Measurements from ENCODE around the gene ATOSA.

The ATOSA gene

DNA sequence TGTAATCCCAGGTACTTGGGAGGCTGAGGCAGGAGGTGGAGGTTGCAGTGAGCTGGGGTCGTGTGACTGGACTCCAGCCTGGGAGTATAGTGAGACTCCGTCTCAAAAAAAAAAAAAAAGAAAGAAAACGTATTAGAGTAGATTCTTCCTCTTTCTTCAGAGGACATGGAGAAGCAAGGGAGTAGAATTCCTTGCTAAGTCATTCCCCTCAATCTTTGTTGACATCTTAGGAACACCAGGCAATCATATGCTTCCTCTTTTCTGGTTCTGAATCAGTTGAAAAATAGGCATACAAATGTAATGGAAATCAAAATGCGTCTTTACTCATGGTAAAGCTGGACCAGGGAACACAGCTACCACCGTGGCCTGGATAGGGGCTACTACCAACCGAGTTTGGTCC is 38.3 kb upstream of the ATOSA start:
- H3K4me3 ChIP-seq (ENCODE audit: low read depth, low read length), result no peak overlapping the region
- in situ Hi-C loops (cut with HindIII; ENCODE audit: low sequenced_read_pairs), result no loop called here
- DNase-seq (ENCODE audit: low read depth, low spot score), result no peak
- TF ChIP-seq CTCF (IDR thresholded peaks at IDR 0.05; ENCODE audit: low read depth, low read length), result no peak

GRCh38 chr15:52716536-52716935 is 37.3 kb upstream of the ATOSA start:
- no peak for TF ChIP-seq CTCF (IDR thresholded peaks at IDR 0.05; ENCODE audit: low read depth, low read length)
- H3K4me3 ChIP-seq (ENCODE audit: low read depth, low read length), result no peak overlapping the region
- DNase-seq (ENCODE audit: low read depth, low spot score), result no peak
- in situ Hi-C loops (cut with HindIII; ENCODE audit: low sequenced_read_pairs), result no loop called here

DNA sequence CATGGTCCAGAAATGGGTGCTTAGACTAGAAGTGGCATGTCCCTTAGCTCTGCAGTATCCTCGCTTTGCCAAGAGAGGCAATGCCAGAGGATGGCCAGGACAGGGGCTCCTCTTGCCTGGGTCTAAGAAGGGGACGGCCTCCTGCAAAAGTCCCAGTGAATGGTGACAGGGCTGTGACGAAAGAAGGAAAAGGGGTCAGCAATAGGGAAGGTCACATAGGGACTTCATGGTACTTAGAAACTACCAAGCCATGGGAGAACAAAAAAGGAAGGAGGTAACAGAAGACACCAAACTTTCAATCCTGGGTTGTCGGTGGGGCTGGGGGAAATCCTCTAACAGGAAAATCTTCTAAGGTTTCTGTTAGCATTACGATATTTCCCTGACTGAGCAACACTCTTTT is 36.2 kb upstream of the ATOSA start:
- in situ Hi-C loops (cut with HindIII; ENCODE audit: low sequenced_read_pairs), result no loop called here
- no peak for TF ChIP-seq CTCF (IDR thresholded peaks at IDR 0.05; ENCODE audit: low read depth, low read length)
- no peak overlapping the region for H3K4me3 ChIP-seq (ENCODE audit: low read depth, low read length)
- DNase-seq (ENCODE audit: low read depth, low spot score), result no peak

DNA sequence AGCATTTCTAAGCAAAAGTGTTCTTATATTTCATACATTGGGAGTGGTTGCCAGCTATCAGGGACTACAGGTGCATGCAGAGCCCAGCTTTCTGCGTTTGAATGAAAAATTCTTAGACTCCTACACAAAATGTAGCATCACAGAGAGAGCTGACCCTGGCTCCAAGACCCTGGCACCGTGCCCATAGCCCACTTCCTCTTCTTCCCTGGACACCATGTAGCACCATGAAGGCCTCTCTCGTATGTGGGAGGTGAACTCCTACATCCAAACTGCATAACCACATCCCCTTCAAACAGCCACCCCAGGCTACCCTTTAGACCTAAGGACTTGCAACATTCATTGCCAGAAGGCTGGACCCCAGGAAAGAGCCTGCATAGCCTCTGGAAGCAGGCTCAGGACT is 35.8 kb upstream of the ATOSA start:
- in situ Hi-C loops (cut with HindIII; ENCODE audit: low sequenced_read_pairs), result no loop called here

GRCh38 chr15:52710708-52711389 is 31.7 kb upstream of the ATOSA start:
- in situ Hi-C loops (cut with HindIII; ENCODE audit: low sequenced_read_pairs), result no loop called here
- TF ChIP-seq CTCF (IDR thresholded peaks at IDR 0.05; ENCODE audit: low read depth, low read length), result no peak
- no peak for DNase-seq (ENCODE audit: low read depth, low spot score)
- no peak overlapping the region for H3K4me3 ChIP-seq (ENCODE audit: low read depth, low read length)

More for the DNA sequence above, 35.8 kb upstream of the ATOSA start:
- TF ChIP-seq CTCF (IDR thresholded peaks at IDR 0.05; ENCODE audit: low read depth, low read length), result no peak
- no peak for DNase-seq (ENCODE audit: low read depth, low spot score)
- H3K4me3 ChIP-seq (ENCODE audit: low read depth, low read length), result no peak overlapping the region

DNA sequence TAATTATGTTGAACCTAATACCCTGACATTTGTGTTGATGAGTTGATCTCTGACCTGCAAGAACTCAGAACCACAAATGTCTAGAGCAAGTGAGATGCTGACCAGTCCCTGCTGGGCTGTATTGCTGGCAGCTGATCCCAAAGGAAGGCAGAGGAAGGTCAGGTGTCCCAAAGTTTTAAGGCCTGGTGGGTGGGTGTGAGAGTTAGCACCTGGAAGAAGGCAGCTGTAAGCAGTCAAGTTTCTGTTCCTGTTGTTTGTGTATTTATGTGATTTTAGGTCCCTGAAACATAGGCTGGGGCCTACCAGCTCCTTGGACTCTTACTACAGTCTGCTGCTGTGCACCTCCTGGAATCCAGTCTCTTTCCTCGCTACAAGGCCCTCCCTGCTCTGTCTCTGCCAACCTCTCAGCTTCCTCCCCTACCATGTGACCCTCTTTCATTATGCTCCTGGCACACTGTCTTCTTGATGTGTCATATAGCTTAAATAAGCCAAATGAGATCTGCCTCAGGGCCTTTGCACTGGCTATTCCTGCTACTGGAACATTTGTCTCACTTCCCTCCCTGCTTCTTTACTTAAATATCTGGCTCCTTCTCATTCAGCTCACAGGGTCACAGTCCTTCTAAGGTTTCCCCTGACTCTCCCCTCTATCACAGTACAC is 31.0 kb upstream of the ATOSA start:
- no peak for DNase-seq (ENCODE audit: low read depth, low spot score)
- in situ Hi-C loops (cut with HindIII; ENCODE audit: low sequenced_read_pairs), result no loop called here
- TF ChIP-seq CTCF (IDR thresholded peaks at IDR 0.05; ENCODE audit: low read depth, low read length), result no peak
- H3K4me3 ChIP-seq (ENCODE audit: low read depth, low read length), result no peak overlapping the region
